PFSK-1 (cell line): ENCODE measurements around the gene CTU2.

Source experiments
- FOXP2 ChIP-seq: optimal IDR thresholded peaks from 2 replicates; pipeline ENCODE3; 2011; ENCODE audit warnings: borderline replicate concordance, control low read depth, inconsistent platforms; ENCODE audit not compliant: insufficient read depth; ENCODE audit errors: extremely low read length, extremely low read depth
- POLR2AphosphoS5 ChIP-seq: IDR thresholded peaks from 2 replicates; pipeline ENCODE4 v1.6.1; 2012; ENCODE audit warnings: low read depth, mild to moderate bottlenecking, control low read depth, low read length, moderate library complexity
- REST ChIP-seq, 2 experiments: IDR thresholded peaks; 2 replicates each; pipeline versions ENCODE4 v1.6.1 to v1.8.0; 2011 to 2012; ENCODE audit warnings: low read depth in 2 of 2, low read length in 2 of 2, control low read depth in 1 of 2, inconsistent platforms in 1 of 2, mild to moderate bottlenecking in 1 of 2, moderate library complexity in 1 of 2; ENCODE audit not compliant: insufficient read depth in 1 of 2
- SIN3A ChIP-seq: IDR thresholded peaks from 2 replicates; pipeline ENCODE4 v1.6.1; 2012; ENCODE audit warnings: mild to moderate bottlenecking, low read length, moderate library complexity, borderline replicate concordance; ENCODE audit not compliant: insufficient read depth
- TAF1 ChIP-seq: IDR thresholded peaks from 2 replicates; pipeline ENCODE4 v1.6.1; 2012; ENCODE audit warnings: low read length, control low read depth, borderline replicate concordance; ENCODE audit not compliant: insufficient read depth

The CTU2 gene

GRCh38 chr16:88718178-88718577 is 11.9 kb downstream of the CTU2 start:
- no peak for TF ChIP-seq POLR2AphosphoS5
- TF ChIP-seq REST (IDR thresholded peaks at IDR 0.05; ENCODE audit: insufficient read depth in 1 of 2, low read depth in 2 of 2, low read length in 2 of 2), result no peak
- TF ChIP-seq SIN3A, result no peak
- no peak for TF ChIP-seq FOXP2
- no peak for TF ChIP-seq TAF1

- no peak for TF ChIP-seq REST (IDR thresholded peaks at IDR 0.05; ENCODE audit: insufficient read depth in 1 of 2, low read depth in 2 of 2, low read length in 2 of 2)
- TF ChIP-seq FOXP2, result no peak
- no peak for TF ChIP-seq TAF1
Observed at GRCh38 chr16:88719267-88719932, 13.1 kb downstream of the CTU2 start.

- TF ChIP-seq TAF1 (no peak), FOXP2 (no peak), POLR2AphosphoS5 (no peak), SIN3A (no peak), REST (IDR thresholded peaks at IDR 0.05; ENCODE audit: insufficient read depth in 1 of 2, low read depth in 2 of 2, low read length in 2 of 2) (no peak)
Observed at GRCh38 chr16:88719933-88720296, 13.6 kb downstream of the CTU2 start.

- TF ChIP-seq FOXP2 (no peak), SIN3A (no peak), TAF1 (no peak), REST (IDR thresholded peaks at IDR 0.05; ENCODE audit: insufficient read depth in 1 of 2, low read depth in 2 of 2, low read length in 2 of 2) (no peak), POLR2AphosphoS5 (no peak)
Observed at GRCh38 chr16:88720396-88720970, 14.2 kb downstream of the CTU2 start.
